ENCODE measurements around the gene GRN. TPM values are rescaled to one million over a fixed set of nuclear protein-coding genes. Genes with fewer than 3 reads are reported as not detected.
A peak's percentile ranks its signal among the peaks of the same experiment; 100 is the strongest.

Gene GRN
- total and polyA plus RNA-seq, 7 donors: 30.8 to 61.0 (median 44.4) TPM

DNA sequence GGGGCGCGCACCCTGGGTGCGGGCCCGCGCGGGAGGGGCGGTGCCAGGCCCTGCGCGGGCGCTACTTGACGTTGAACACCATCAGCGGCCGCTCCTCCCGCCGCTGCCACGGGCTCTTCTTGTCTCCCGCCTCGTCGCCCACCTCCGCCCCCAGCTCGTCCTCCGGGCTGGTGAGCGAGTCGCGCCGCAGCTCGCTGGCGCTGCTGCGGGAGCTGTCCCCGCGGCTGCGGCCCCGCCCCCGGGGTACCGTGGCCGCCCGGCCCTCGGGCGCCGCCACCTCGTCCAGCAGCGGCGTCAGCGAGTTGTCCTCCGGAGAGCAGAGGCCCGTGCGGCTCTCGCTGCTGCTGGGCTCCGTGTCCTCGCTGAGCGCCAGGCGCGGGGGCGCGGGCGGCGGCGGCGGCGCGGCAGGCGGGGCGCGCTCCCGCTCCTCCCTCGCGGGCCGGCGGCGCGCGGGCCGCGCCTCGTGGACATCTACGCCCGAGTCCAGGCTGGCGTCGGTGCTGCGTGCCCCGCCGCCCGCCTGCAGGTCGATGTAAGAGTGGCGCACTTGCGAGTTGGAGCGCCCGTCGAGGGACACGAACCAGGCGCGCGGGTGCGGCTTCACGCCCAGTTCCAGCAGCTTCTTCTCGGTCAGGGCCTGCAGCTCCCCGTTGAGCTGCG lies 8.7 kb downstream of the GRN start:
- H3K27ac ChIP-seq: no peak overlapping the region
- intact Hi-C loops (cut with DNase I): no loop called here
- peaks cover 0 to 41% of the 10 kb centered on the region in 2 donors for H3K36me3 ChIP-seq (ENCODE audit: insufficient read depth in 1 of 2, low read depth in 1 of 2)
- no peak for ATAC-seq
- TF ChIP-seq, protein P1, sequence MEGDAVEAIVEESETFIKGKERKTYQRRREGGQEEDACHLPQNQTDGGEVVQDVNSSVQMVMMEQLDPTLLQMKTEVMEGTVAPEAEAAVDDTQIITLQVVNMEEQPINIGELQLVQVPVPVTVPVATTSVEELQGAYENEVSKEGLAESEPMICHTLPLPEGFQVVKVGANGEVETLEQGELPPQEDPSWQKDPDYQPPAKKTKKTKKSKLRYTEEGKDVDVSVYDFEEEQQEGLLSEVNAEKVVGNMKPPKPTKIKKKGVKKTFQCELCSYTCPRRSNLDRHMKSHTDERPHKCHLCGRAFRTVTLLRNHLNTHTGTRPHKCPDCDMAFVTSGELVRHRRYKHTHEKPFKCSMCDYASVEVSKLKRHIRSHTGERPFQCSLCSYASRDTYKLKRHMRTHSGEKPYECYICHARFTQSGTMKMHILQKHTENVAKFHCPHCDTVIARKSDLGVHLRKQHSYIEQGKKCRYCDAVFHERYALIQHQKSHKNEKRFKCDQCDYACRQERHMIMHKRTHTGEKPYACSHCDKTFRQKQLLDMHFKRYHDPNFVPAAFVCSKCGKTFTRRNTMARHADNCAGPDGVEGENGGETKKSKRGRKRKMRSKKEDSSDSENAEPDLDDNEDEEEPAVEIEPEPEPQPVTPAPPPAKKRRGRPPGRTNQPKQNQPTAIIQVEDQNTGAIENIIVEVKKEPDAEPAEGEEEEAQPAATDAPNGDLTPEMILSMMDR (IDR thresholded peaks at IDR 0.05): no peak
- WGBS, 3 donors: 37 to 55% (median 47%) methylated on average over 58 to 98 of the region's 98 CpGs
- H3K9me3 ChIP-seq: no peaks in the 10 kb centered on the region
- H3K4me1 ChIP-seq: no peaks in the 10 kb centered on the region
- peaks cover 0 to 1% (median 0%) of the 10 kb centered on the region in 3 donors for H3K27me3 ChIP-seq (ENCODE audit: insufficient read depth in 3 of 3, low read length in 2 of 3)
- peak overlapping the region; percentile 41 for H3K4me3 ChIP-seq
- DNase-seq: no peak

DNA sequence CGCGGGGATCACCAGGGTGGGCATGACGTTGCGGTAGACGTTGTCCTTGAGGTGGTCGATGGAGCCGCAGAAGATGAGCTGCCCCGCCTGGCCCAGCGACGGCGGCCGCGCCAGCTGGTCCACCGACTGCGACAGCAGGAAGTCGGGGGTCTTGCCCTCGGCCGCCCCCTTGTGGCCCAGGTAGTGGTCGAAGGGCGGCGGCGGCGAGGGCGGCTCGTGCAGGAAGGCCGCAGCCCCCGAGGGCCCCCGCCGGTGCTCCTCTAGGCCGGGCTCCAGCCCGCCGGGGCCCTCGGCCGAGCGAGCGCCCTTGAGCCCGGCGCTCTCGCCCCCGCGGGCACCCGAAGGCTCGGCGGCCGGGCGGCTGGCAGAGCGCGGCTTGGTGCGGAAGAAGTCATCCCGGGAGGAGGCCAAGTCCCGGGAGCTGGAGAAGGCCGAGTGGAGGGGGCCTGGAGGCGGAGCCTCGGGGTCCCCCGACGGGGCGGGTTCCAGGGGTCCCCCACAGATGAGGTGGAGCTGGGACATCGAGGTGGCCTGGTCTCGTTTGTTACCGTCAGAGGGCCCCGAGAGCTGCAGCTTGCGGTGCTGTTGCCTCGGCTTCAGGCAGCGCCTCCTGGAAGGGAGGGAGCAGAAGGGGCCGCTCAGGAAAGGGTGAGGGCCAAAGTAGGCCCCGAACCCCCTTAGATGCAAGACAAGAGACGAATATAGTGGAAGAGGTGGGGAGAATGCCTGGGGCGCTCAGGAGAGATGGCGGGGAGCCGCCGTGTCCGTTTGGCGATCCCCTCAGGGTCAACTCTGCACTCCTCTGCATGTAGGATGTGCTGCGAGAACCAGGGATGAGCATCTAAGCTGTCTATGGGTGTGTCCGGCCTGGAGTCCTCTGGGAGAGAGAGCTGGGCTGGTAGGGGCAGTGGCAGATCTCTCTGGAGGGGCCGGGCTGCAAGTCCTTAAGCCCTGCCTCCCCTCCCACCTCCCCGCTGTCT lies 9.8 kb downstream of the GRN start:
- Histone ChIP-seq H3K4me3 (no peak overlapping the region), H3K4me1 (no peaks in the 10 kb centered on the region), H3K27me3 (ENCODE audit: insufficient read depth in 3 of 3, low read length in 2 of 3) (peaks cover 0 to 1% (median 0%) of the 10 kb centered on the region in 3 donors), H3K36me3 (ENCODE audit: insufficient read depth in 1 of 2, low read depth in 1 of 2) (peaks cover 0 to 30% of the 10 kb centered on the region in 2 donors), H3K9me3 (no peaks in the 10 kb centered on the region), H3K27ac (no peak overlapping the region)
- TF ChIP-seq, protein P1 (IDR thresholded peaks at IDR 0.05): peak; percentile 31
- intact Hi-C loops (cut with DNase I): no loop called here
- WGBS, 3 donors: 44 to 67% (median 47%) methylated on average over 53 to 77 of the region's 77 CpGs
- ATAC-seq (peak in 1 of 4 donors; percentile 39), DNase-seq (peak in 1 of 2 donors; percentile 58)

DNA sequence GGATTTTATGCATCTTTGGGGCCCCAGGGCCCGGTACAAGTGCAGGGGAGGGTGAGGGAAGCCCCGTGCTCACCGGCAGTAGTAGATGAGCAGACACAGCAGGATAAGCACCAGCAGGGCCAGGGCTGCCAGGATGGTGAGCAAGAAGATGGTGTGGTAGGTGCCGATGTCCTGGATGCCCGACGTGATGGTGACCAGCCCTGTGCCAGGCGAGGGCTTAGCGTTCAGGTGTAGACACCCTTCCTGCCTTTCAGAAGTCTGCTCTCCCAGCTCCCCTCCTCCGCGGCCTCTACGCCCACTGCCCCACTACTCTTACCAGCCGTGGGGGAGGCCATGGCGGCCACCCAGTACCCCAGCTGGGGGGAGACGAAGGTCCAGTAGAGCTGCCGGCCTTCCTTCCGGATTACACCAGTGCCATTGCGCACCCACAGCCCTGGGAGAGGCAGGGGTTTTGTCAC lies 10.6 kb downstream of the GRN start:
- H3K27me3 ChIP-seq (ENCODE audit: insufficient read depth in 3 of 3, low read length in 2 of 3): peaks cover 0 to 1% (median 0%) of the 10 kb centered on the region in 3 donors
- H3K27ac ChIP-seq: no peak overlapping the region
- WGBS, 3 donors: 84 to 89% (median 86%) methylated on average over 17 of the region's 17 CpGs
- H3K4me1 ChIP-seq: no peaks in the 10 kb centered on the region
- DNase-seq (no peak), ATAC-seq (no peak)
- TF ChIP-seq, protein P1 (IDR thresholded peaks at IDR 0.05): no peak
- H3K36me3 ChIP-seq (ENCODE audit: insufficient read depth in 1 of 2, low read depth in 1 of 2): peaks cover 0 to 22% of the 10 kb centered on the region in 2 donors
- no peaks in the 10 kb centered on the region for H3K9me3 ChIP-seq
- H3K4me3 ChIP-seq: no peak overlapping the region
- intact Hi-C loops (cut with DNase I): no loop called here

DNA sequence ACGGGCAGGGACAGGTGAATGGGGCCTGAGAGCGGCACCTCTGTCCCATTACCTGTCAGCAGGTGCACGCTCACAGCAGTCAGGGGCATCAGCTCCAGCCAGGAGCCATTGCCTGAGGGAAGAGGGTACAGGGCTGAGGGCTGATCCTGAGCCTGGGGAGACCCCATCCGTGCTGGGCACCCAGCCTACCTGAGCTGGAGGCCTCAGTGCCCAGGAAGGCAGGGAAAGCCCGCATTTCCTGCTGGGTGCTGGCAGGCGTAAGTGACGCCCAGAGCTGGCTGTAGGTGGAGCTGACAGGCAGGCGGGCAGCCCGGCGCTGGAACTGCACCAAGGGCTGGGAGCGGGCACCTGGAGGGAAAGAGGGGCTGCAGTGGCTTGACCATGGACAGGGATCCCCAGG lies 11.1 kb downstream of the GRN start:
- H3K4me3 ChIP-seq: no peak overlapping the region
- intact Hi-C loops (cut with DNase I): no loop called here
- ATAC-seq: no peak
- H3K9me3 ChIP-seq: no peaks in the 10 kb centered on the region
- H3K36me3 ChIP-seq (ENCODE audit: insufficient read depth in 1 of 2, low read depth in 1 of 2): peaks cover 0 to 17% of the 10 kb centered on the region in 2 donors
- 93 to 94% (median 93%) methylated on average over 11 of the region's 11 CpGs for WGBS, 3 donors
- TF ChIP-seq, protein P1 (IDR thresholded peaks at IDR 0.05): no peak
- no peak for DNase-seq
- peaks cover 0 to 1% (median 0%) of the 10 kb centered on the region in 3 donors for H3K27me3 ChIP-seq (ENCODE audit: insufficient read depth in 3 of 3, low read length in 2 of 3)
- H3K4me1 ChIP-seq: no peaks in the 10 kb centered on the region
- no peak overlapping the region for H3K27ac ChIP-seq

All from psoas muscle (tissue), 8 donors.